Adipocyte (in vitro differentiated cells): ENCODE data around the gene TBC1D32.
A peak's percentile ranks its signal among the peaks of the same experiment; 100 is the strongest.
"Not testable (repeated sequence)": the region's sequence is repeated elsewhere in the genome, so short reads cannot be mapped to it uniquely, and the experiment has no call there.

Experiments used
- DNase-seq: peaks from one replicate; pipeline ENCODE4 v3.0.0-alpha.2; 2015; ENCODE audit warnings: low read depth
- H3K27me3 ChIP-seq: replicated peaks from 2 replicates; pipeline ENCODE4 v1.7.0; 2013; ENCODE audit warnings: mild to moderate bottlenecking, low read length, moderate library complexity; ENCODE audit not compliant: control insufficient read depth, insufficient read depth
- H3K36me3 ChIP-seq: 2 replicates; pipeline ENCODE4 v1.7.0; 2013; ENCODE audit warnings: low read length, mild to moderate bottlenecking, moderate library complexity; ENCODE audit not compliant: control insufficient read depth, insufficient read depth, severe bottlenecking
- H3K4me1 ChIP-seq: 2 replicates; pipeline ENCODE4 v1.7.0; 2013; ENCODE audit warnings: mild to moderate bottlenecking, low read length, moderate library complexity; ENCODE audit not compliant: control insufficient read depth, insufficient read depth
- H3K4me3 ChIP-seq: 2 replicates; pipeline ENCODE4 v1.7.0; 2013; ENCODE audit warnings: mild to moderate bottlenecking, low read length, moderate library complexity
- H3K9ac ChIP-seq: 2 replicates; pipeline ENCODE4 v1.7.0; 2013; ENCODE audit warnings: mild to moderate bottlenecking, low read length, moderate library complexity
- H3K9me3 ChIP-seq: 2 replicates; pipeline ENCODE4 v1.7.0; 2013; ENCODE audit warnings: mild to moderate bottlenecking, low read length, moderate library complexity; ENCODE audit not compliant: control insufficient read depth

TBC1D32 gene

DNA sequence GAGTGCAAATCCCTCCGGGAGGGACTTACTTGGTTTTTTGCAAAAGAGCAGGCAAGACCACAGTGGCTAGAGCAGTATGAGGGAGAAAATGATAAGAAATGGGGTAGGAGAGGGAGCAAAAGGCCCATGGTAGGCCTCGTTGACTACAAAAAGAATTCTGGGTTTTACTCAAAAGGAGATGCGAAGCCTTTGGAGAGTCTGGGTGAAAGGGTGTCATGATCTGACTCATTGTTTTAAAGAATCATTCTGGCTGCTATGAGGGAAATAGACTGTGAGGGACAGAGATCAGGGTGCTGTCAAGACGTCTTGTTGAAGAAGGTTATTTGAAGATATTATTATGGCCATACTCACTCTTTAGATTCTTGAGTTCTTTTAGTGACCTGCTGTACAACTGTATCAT is 13.0 kb downstream of the TBC1D32 start:
- H3K4me3 ChIP-seq, result no peak overlapping the region
- peak overlapping the region; percentile 0 for H3K9ac ChIP-seq
- H3K27me3 ChIP-seq, result no peaks in the 10 kb centered on the region
- no peaks in the 10 kb centered on the region for H3K9me3 ChIP-seq
- peaks cover 18% of the 10 kb centered on the region for H3K4me1 ChIP-seq
- peaks cover 3% of the 10 kb centered on the region for H3K36me3 ChIP-seq
- no peak for DNase-seq

DNA sequence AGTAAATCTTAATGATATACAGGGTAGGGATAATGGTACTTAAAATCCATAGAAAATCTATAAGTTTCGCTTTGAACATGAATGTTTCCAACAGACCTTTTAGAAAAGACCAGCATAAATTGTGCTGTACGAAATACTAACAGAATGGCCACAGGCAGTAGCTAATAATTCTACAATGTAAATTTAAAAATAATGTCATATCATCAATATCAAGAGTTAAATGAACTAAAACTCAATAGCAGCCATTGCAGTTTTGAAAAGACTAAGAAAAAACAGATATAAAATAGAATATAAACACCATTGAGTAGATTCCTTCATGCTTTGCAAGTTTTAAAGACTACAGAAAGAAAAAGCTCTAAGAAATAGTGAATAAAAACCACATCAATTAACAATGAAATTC is 14.7 kb downstream of the TBC1D32 start:
- H3K36me3 ChIP-seq, result peaks cover 3% of the 10 kb centered on the region
- peak overlapping the region; percentile 77 for H3K4me3 ChIP-seq
- no peaks in the 10 kb centered on the region for H3K27me3 ChIP-seq
- H3K9ac ChIP-seq, result no peak overlapping the region
- peaks cover 15% of the 10 kb centered on the region for H3K4me1 ChIP-seq
- H3K9me3 ChIP-seq, result no peaks in the 10 kb centered on the region
- no peak for DNase-seq

- peaks cover 3% of the 10 kb centered on the region for H3K36me3 ChIP-seq
- H3K9me3 ChIP-seq, result no peaks in the 10 kb centered on the region
- peaks cover 11% of the 10 kb centered on the region for H3K4me1 ChIP-seq
- peak; percentile 78 for DNase-seq
- peak overlapping the region; percentile 77 for H3K4me3 ChIP-seq
- H3K9ac ChIP-seq, result peak overlapping the region; percentile 30
- H3K27me3 ChIP-seq, result no peaks in the 10 kb centered on the region
These were observed 15.1 kb downstream of the TBC1D32 start for GRCh38 chr6:121319112-121319553.

GRCh38 chr6:121314381-121315112 is 19.7 kb downstream of the TBC1D32 start:
- no peak for DNase-seq
- Histone ChIP-seq H3K9ac (no peak overlapping the region), H3K4me1 (peaks cover 14% of the 10 kb centered on the region), H3K9me3 (no peaks in the 10 kb centered on the region), H3K27me3 (no peaks in the 10 kb centered on the region), H3K4me3 (no peak overlapping the region), H3K36me3 (no peaks in the 10 kb centered on the region)

GRCh38 chr6:121311814-121312213 is 22.5 kb downstream of the TBC1D32 start:
- not testable (repeated sequence) for DNase-seq, H3K36me3 ChIP-seq, H3K9me3 ChIP-seq, H3K27me3 ChIP-seq, H3K9ac ChIP-seq, H3K4me3 ChIP-seq
- H3K4me1 ChIP-seq, result peaks cover 15% of the 10 kb centered on the region

DNA sequence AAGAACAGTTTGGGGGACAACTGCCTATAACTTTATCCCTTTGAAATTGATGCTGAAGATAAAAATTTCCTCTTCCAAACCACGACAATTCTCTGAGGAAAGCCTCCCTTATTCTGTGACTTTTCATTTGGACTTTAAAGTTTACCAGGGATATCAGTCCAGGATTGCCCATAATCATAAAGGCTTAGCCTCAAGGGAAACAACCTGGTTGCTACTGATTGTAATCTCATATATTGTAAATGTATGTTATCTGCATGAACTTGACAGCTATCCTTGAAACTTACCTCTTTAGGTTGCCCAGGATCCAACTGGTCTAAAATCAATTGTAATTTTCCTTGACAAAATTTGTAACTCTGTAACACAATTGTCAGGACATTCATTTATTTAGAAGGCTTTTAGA is 23.8 kb downstream of the TBC1D32 start:
- no peak for DNase-seq
- Histone ChIP-seq H3K4me3 (no peak overlapping the region), H3K36me3 (no peaks in the 10 kb centered on the region), H3K9me3 (no peaks in the 10 kb centered on the region), H3K4me1 (peaks cover 15% of the 10 kb centered on the region), H3K9ac (no peak overlapping the region), H3K27me3 (no peaks in the 10 kb centered on the region)

GRCh38 chr6:121309768-121310469 is 24.4 kb downstream of the TBC1D32 start:
- DNase-seq, result peak; percentile 86
- Histone ChIP-seq H3K4me3 (no peak overlapping the region), H3K9me3 (no peaks in the 10 kb centered on the region), H3K36me3 (no peaks in the 10 kb centered on the region), H3K27me3 (no peaks in the 10 kb centered on the region), H3K9ac (no peak overlapping the region), H3K4me1 (peaks cover 15% of the 10 kb centered on the region)

GRCh38 chr6:121305957-121306607 is 28.2 kb downstream of the TBC1D32 start:
- Histone ChIP-seq H3K4me3 (no peak overlapping the region), H3K9me3 (no peaks in the 10 kb centered on the region), H3K9ac (no peak overlapping the region), H3K4me1 (peaks cover 15% of the 10 kb centered on the region), H3K27me3 (no peaks in the 10 kb centered on the region), H3K36me3 (no peaks in the 10 kb centered on the region)
- peak; percentile 47 for DNase-seq

DNA sequence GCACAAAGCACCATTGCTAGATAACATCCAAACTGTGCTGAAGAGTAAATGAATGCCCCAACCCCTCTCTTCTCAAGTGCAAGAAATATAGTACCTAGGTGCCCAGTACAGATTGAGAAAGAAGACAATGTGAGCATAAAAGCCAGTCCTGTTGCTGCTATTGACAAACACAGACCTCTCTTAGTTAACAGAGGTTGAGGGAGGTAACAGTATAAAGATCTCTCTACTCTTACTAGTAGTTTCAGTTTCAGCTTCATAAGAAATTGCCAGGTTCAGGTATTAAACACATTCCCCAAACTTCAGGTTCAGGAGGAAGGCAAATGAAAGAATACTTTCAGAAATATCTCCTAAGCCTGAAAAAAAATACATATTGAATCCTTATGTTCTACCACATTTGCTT is 31.4 kb downstream of the TBC1D32 start:
- H3K4me3 ChIP-seq, result no peak overlapping the region
- H3K9me3 ChIP-seq, result no peaks in the 10 kb centered on the region
- H3K4me1 ChIP-seq, result no peaks in the 10 kb centered on the region

DNA sequence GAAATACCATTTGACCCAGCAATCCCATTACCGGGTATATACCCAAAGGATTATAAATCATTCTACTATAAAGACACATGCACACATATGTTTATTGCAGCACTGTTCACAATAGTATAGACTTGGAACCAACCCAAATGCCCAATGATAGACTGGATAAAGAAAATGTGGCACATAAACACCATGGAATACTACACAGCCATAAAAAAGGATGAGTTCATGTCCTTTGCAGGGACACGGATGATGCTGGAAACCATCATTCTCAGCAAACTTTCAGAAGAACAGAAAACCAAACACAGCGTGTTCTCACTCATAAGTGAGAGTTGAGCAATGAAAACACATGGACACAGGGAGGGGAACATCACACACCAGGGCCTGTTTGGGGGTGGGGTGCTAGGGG is 33.1 kb downstream of the TBC1D32 start:
- not testable (repeated sequence) for H3K9ac ChIP-seq, H3K4me3 ChIP-seq, H3K9me3 ChIP-seq, H3K36me3 ChIP-seq, H3K27me3 ChIP-seq, DNase-seq, H3K4me1 ChIP-seq

More for the DNA sequence above, 31.4 kb downstream of the TBC1D32 start:
- DNase-seq, result no peak
- Histone ChIP-seq H3K9ac (no peak overlapping the region), H3K27me3 (no peaks in the 10 kb centered on the region), H3K36me3 (no peaks in the 10 kb centered on the region)

- Histone ChIP-seq H3K27me3 (no peaks in the 10 kb centered on the region), H3K4me1 (no peaks in the 10 kb centered on the region), H3K36me3 (no peaks in the 10 kb centered on the region), H3K9me3 (no peaks in the 10 kb centered on the region), H3K4me3 (no peak overlapping the region), H3K9ac (no peak overlapping the region)
- DNase-seq, result peak; percentile 17
These were observed 36.6 kb downstream of the TBC1D32 start for GRCh38 chr6:121297694-121298093.
